Loucy (cell line): Measurements from ENCODE around the gene KRTAP2-1.

Source experiments
- EZH2phosphoT487 ChIP-seq: fragments of 200-600 bp; IDR thresholded peaks from 2 replicates; pipeline ENCODE4 v1.6.1; 2018; ENCODE audit warnings: antibody characterized with exemption, mild to moderate bottlenecking, moderate library complexity, borderline replicate concordance
- TF ChIP-seq, protein P1 (sequence below): fragments of 200-600 bp; sonication (generic); conservative IDR thresholded peaks from 2 replicates; pipeline ENCODE4 v1.5.1; 2014; ENCODE audit warnings: mild to moderate bottlenecking, antibody characterized with exemption, low read length

DNA sequence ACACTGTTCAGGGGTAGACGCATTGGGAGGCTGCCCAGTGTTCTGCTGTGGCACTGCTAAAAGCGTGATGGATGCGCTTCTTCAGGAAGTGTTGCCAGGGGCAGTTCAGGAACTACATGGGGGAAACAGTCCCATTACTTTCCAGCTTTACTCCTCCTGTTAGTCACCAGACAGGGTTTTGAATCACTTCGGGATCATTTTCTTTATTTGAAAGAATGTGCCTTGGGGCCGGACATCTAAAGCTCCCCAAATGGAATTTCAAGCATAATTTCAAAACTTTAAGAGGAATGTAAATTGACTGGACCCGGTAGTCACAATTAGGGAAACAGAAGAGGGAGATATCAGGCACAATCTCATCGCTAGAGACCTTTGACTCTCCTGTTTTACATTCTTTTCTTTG, 1.3 kb upstream of the KRTAP2-1 start:
- TF ChIP-seq, protein P1, sequence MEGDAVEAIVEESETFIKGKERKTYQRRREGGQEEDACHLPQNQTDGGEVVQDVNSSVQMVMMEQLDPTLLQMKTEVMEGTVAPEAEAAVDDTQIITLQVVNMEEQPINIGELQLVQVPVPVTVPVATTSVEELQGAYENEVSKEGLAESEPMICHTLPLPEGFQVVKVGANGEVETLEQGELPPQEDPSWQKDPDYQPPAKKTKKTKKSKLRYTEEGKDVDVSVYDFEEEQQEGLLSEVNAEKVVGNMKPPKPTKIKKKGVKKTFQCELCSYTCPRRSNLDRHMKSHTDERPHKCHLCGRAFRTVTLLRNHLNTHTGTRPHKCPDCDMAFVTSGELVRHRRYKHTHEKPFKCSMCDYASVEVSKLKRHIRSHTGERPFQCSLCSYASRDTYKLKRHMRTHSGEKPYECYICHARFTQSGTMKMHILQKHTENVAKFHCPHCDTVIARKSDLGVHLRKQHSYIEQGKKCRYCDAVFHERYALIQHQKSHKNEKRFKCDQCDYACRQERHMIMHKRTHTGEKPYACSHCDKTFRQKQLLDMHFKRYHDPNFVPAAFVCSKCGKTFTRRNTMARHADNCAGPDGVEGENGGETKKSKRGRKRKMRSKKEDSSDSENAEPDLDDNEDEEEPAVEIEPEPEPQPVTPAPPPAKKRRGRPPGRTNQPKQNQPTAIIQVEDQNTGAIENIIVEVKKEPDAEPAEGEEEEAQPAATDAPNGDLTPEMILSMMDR = no peak
- no peak for TF ChIP-seq EZH2phosphoT487
